ENCODE data around the gene SLC25A6.

- TF ChIP-seq CTCF (IDR thresholded peaks at IDR 0.05) (no peak), POLR2A (IDR thresholded peaks at IDR 0.05) (no peak), POLR2AphosphoS5 (IDR thresholded peaks at IDR 0.05) (no peak)
Observed at GRCh38 chrX:1355131-1356046, 36.5 kb downstream of the SLC25A6 start.

Measured in prostate gland (tissue), 2 donors.